GM18519 (cell line): ENCODE measurements around the gene ENGASE.

Experiments used
- ATAC-seq: cut with Tn5 transposase; IDR thresholded peaks from one replicate; pipeline ENCODE4 v1.9.1; 2021; ENCODE audit warnings: mild to moderate bottlenecking, moderate library complexity; ENCODE audit not compliant: unreplicated experiment, low FRiP score

ENGASE gene

DNA sequence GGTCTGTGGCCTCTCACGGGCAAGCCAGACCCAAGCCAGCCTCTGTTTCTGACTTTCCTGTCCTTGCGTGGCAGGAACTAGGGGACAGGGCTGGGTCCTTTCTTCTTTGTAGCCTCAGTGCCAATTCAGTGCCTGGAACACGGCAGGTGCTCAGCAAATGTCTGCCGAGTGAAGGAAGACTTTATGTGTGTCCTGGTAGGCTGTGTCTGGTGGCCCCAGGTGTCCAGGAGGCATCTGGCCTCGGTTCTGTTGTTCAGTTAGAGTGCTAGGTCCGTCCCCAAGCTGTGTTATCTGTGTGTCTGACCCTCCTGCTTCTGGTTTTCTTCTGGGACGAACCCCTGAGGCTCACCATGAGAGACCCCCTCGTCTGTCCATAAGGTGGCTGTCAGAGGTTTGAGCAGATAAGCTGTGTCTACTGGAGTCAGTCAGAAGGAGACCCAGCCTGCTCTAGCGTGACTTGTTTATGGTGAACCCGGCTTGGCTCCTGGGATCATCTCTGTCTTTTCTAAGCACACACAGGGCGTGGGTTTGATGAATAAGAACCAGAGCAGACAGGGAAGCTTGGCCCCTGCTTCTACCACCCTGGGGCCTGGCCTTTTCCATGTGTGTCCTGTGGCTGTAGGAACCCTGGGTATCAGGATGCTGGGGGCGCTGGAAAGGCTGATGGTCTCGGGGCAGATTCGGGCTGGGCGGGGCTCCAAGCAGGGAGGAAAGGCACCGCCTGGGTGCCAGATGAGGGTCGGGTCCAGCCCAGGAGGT, 39.3 kb downstream of the ENGASE start:
- no peak for ATAC-seq

DNA sequence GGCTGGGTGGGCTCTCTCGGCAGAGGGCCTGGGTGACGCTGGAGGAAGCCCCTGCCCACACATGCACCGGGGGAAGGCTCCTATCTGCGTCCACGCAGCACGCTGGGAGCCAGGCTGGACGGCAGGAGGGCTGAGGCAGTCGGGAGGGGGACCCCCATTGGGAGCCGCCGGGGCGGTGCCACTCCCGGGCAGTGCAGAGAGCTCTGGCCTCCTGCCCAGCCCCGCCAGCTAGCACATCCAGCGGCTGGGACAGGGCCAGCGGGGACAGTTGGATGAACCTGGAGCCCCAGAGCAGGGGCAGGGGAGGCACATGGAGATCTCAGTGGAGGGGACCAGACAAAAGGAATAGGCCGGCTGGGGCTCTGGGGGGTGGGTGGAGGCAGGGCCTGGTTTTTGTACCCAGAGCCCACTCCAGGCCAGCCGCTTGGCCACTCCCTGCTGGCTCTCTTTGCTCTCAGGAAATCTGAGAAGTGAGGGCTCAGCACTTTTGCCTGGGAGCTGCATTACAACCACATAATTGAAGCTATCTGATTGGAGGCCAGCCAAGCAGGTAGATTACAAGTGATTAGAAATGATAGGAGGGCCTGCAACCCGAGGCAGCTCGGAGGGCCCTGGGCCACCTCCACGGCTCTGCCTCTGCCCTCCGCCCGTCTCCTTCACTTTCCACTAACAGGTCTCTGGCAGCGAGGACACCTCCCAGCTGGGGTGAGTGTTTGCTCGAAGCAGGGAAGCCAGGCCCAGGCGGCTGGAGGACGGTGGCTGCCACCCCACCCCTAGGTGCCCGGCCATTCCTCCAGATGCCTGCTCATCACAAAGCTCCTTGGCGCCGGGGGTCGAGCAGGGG, 40.1 kb downstream of the ENGASE start:
- no peak for ATAC-seq

DNA sequence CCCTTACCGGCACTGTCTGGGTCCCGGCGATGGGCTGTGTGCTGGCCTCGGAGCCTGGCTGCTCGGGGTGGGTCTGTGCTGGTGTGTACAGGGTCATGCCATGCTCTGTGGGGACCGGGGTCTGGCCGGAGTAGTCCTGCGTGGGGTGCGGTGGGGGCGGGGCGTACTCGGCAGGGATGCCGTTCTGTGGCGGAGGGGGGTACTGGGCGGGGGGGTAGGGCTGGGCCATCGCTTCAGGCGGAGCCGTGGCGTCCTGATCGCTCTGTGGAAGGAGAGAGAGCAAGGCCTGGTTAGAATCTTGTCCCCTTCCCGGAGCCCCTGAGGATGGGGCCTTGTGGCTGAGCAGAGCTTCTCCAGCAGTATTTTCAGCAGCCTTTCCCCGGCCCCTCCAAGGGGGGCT, 40.9 kb downstream of the ENGASE start:
- no peak for ATAC-seq

DNA sequence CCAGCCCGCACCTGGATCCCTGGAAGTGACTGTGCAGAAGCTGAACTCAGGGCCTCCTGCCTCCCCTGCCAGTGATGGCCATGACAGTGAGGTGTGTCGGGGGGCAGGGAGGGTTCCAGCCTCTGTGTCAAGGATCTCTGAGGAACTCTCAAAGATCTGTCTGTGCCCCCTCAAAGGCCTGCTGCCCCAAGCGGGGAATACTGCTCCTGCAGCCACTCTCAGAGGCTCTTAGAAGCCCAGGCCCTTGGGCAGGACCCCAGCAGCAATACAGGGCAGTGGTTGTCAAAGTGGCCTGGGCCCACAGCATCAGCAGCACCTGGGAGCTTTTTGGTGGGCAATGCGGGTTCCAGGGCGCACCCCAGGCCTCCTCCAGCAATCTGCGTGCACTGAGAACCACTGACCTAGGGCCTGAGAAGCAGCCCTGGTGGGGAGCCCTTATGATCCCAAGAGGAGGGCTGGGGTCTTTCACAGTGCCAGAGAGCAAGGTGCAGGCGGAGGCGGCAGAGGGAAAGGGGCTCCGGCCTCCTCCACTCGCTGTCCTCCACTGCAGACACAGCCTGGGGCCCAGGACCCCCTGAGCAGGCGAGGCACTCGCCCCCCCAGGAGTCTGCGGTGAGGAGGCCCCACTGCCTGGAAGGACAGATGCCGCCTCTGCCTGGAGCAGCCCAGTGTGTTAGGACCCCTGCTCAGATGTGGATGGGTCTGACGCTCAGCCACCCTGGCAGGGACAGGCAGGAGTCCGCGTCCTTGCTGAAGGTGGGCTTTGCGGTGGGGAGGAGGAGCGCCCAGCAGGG, 42.1 kb downstream of the ENGASE start:
- no peak for ATAC-seq

DNA sequence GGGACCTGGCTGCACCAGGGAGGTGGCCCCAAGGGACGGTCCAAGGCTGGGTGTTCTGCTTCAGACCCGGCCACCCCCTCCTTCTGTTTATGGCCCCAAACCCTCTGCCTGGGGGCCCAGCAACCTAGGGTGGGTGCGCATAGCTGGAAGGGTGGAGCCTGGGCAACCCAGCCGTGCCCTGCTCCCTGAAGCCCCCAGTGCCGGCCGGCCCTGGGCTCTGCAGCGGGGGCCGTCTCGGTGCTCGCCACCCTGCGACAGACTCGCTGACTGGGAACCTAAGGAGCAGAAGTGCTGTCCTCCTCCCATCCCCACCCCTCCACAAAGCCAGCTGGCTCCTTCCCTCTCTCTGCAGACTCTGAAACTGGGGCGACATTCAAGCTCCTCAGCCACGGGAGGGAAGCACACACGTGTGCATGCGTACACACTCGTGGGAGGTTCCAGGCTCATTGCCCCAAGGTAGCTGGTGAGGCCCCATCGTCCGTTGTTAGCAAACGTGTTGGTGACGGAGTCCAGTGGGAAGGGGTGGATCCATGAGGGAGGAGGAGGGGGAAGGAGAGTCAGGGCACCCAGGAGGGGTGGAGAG, 43.4 kb downstream of the ENGASE start:
- ATAC-seq, result no peak

GRCh38 chr17:79118924-79119323, 44.3 kb downstream of the ENGASE start:
- no peak for ATAC-seq

DNA sequence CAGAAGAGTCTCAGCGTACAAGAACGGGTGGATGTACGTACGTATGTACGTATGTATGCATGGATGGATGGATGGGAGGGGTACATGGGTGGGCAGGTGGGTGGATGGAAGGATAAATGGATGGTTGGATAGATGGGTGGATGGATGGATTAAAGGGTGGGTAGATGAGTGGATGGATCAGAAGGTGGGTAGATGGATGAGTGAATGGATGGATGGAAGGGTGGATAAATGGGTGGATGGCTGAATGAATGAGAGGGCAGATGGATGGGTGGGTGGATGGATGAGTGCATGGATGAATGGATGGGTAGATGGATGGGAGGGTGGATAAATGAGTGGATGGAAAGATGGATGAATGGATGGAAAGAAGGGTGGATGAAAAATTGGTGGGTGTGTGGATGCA, 45.6 kb downstream of the ENGASE start:
- no peak for ATAC-seq

- ATAC-seq, result no peak
Observed at GRCh38 chr17:79123988-79124387, 49.4 kb downstream of the ENGASE start.

DNA sequence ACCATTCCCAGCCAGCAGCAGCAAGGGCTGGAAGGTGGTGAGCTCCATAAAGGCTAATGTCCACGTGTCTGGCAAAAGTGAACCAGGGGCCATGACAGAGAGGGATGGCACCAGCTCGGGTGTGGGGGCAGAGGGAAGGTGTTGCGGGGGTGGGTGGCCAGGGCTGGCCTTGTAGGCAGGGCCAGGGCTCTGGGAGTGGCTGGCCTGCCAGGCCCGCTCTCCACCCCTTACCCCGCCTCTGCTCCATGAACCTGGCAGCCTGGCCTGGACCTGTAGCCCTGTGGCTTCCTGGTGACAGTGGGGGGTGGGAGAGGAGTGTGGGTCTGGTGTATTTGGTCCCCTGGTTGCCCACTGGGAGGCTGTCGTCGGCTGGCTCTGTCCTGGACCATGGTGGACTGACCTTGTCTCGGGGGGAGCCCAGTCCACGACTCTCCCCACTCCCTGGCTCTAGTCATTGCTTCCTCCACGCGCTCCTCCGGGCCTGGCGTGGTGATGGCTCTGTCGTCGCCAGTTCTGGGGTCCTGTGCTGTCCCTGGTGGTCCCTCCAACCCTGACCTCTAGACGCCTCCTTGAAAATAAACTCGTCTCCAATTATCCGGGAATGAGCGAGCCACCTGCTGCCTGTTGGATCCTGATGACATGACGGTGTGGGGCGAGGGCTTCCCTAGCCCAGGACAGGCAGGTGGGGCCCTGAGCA, 50.0 kb downstream of the ENGASE start:
- no peak for ATAC-seq

- ATAC-seq, result no peak
Observed at GRCh38 chr17:79125503-79125902, 50.9 kb downstream of the ENGASE start.

- ATAC-seq, result no peak
Observed at GRCh38 chr17:79126139-79126538, 51.5 kb downstream of the ENGASE start.

GRCh38 chr17:79127534-79128135, 53.0 kb downstream of the ENGASE start:
- ATAC-seq, result no peak

- no peak for ATAC-seq
Observed at GRCh38 chr17:79129523-79129922, 54.9 kb downstream of the ENGASE start.

DNA sequence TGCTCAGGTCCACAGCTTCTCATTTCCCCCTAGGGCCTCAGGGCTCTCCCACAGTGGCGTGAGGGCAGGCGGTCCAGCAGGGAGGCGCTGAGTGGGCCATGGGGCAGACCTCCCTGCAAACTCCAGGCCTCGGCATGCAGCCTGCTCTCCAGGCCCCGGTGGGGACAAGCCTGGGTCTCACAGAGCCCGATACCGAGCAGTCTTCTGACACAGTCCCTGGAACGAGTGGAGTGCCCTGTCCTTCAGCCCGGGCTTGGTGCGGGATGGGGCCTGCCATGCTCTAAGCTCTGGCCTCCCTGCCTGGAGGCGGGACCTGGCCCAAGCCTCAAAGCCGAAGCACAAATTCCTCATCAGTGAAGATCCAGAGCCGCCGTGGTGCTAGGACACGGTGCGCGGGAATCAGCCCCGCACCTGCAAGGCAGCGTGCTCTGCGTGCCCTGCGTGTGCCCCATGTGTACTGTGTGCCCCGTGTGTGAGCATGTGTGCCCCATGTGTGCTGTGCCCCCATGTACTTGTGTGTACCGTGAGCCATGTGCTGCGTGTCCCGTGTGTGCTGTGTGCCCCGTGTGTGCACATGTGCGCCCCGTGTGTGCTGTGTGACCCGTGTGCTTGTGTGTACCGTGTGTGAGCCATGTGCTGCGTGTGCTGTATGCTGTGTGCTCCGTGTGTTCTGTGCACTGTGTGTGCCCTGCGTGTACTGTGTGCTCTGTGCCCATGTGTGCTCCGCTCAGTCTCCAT, 56.1 kb downstream of the ENGASE start:
- no peak for ATAC-seq

GRCh38 chr17:79131274-79131635, 56.6 kb downstream of the ENGASE start:
- ATAC-seq, result no peak

GRCh38 chr17:79131701-79132100, 57.1 kb downstream of the ENGASE start:
- ATAC-seq, result no peak

- no peak for ATAC-seq
Observed at GRCh38 chr17:79132271-79133064, 57.8 kb downstream of the ENGASE start.

GRCh38 chr17:79133214-79133613, 58.6 kb downstream of the ENGASE start:
- no peak for ATAC-seq
